K562 (cell line): ENCODE results near the gene MFNG. TPM values are rescaled to one million over a fixed set of nuclear protein-coding genes. Genes with fewer than 3 reads are reported as not detected.

Experiments used
- ATAC-seq: fragments of 200-7000 bp; cut with Tn5 transposase; 3 replicates; pipeline ENCODE4 v1.9.1; 2020; ENCODE audit warnings: moderate library complexity
- BruUV-seq: library from RNA; stranded (reverse); fragments of 400-500 nt; replicated peaks from 2 replicates; lab custom pipeline; 2021; lab: Mats Ljungman, UMichigan
- CTCF ChIA-PET: fragments of 300-600 bp; formaldehyde crosslinking; extraction: SDS; loops from one replicate; lab custom pipeline; 2021; ENCODE audit warnings: low intra/inter-chr PET ratio; lab: Yijun Ruan, JAX
- POLR2A ChIA-PET: fragments of 300-600, 350-650 bp; sonication (Branson Sonifier 250); formaldehyde crosslinking; extraction: SDS; loops from one replicate; lab custom pipeline; 2021; ENCODE audit warnings: antibody characterized with exemption, inconsistent platforms; lab: Yijun Ruan, JAX
- DNase-seq, 4 experiments: peaks; one replicate each; pipeline versions ENCODE4 v3.0.0 to v3.0.0-alpha.2; 2011 to 2018; ENCODE audit warnings: low spot score in 3 of 4, mixed read lengths in 3 of 4; ENCODE audit errors: extremely low read depth in 1 of 4
- FAIRE-seq: peaks from 2 replicates; lab custom pipeline; 2011; peaks lifted over from hg19 to GRCh38; lab: Jason Lieb, UNC
- H2AFZ ChIP-seq: 2 replicates; pipeline ENCODE4 v1.6.0; 2011; ENCODE audit warnings: low read depth, low read length, control low read depth, inconsistent platforms
- H3K27ac ChIP-seq: fragments of 200-600 bp; 3 replicates; pipeline ENCODE4 v1.8.0; 2011; ENCODE audit warnings: low read depth, mild to moderate bottlenecking, control low read depth, inconsistent platforms, low read length, moderate library complexity, mixed read lengths; ENCODE audit errors: extremely low read depth
- H3K27me3 ChIP-seq, 2 experiments: fragments of 300-600 bp in 1 of 2; 2 replicates in 1 of 2; 3 replicates in 1 of 2; pipeline versions ENCODE4 v1.6.0 to v1.8.0; 2011; ENCODE audit warnings: inconsistent platforms in 2 of 2, low read length in 2 of 2, mild to moderate bottlenecking in 1 of 2, mixed read lengths in 1 of 2, moderate library complexity in 1 of 2; ENCODE audit not compliant: control insufficient read depth in 2 of 2, insufficient read depth in 2 of 2
- H3K36me3 ChIP-seq: fragments of 300-600 bp; 3 replicates; pipeline ENCODE4 v1.8.0; 2011; ENCODE audit warnings: mild to moderate bottlenecking, low read length, inconsistent platforms; ENCODE audit not compliant: control insufficient read depth, insufficient read depth
- H3K4me1 ChIP-seq, 2 experiments: fragments of 200-600 bp in 1 of 2; replicated peaks in 1 of 2; 2 replicates in 1 of 2; 3 replicates in 1 of 2; pipeline versions ENCODE4 v1.5.1 to v1.8.0; 2011; ENCODE audit warnings: inconsistent platforms in 2 of 2, low read length in 2 of 2, mild to moderate bottlenecking in 1 of 2, mixed read lengths in 1 of 2, moderate library complexity in 1 of 2; ENCODE audit not compliant: control insufficient read depth in 2 of 2, insufficient read depth in 2 of 2
- H3K4me2 ChIP-seq: 2 replicates; pipeline ENCODE4 v1.6.1; 2011; ENCODE audit warnings: low read length, control low read depth, inconsistent platforms, mixed read lengths; ENCODE audit not compliant: insufficient read depth
- H3K4me3 ChIP-seq: fragments of 200-600 bp; sonication (generic), shearing (Covaris generic); 2 replicates; pipeline ENCODE4 v1.5.1; 2016; ENCODE audit warnings: control low read depth, inconsistent platforms
- H3K79me2 ChIP-seq: fragments of 200-600 bp; 3 replicates; pipeline ENCODE4 v1.8.0; 2011; ENCODE audit warnings: low read length, inconsistent platforms; ENCODE audit not compliant: control insufficient read depth, insufficient read depth
- H3K9ac ChIP-seq, 2 experiments: 2 replicates each; pipeline versions ENCODE4 v1.6.0 to v1.6.1; 2011; ENCODE audit warnings: low read depth in 2 of 2, low read length in 2 of 2, control low read depth in 1 of 2, inconsistent platforms in 1 of 2, mild to moderate bottlenecking in 1 of 2, mixed read lengths in 1 of 2; ENCODE audit not compliant: insufficient read depth in 1 of 2
- H3K9me1 ChIP-seq: one replicate; pipeline ENCODE4 v1.6.0; 2011; ENCODE audit warnings: inconsistent platforms, mild to moderate bottlenecking, low read length, moderate library complexity; ENCODE audit not compliant: control insufficient read depth, insufficient read depth
- H3K9me3 ChIP-seq: replicated peaks from 2 replicates; pipeline ENCODE4 v1.5.1; 2011; ENCODE audit warnings: low read depth, low read length, inconsistent platforms; ENCODE audit not compliant: control insufficient read depth, insufficient read depth
- H4K20me1 ChIP-seq: replicated peaks from 2 replicates; pipeline ENCODE4 v1.6.1; 2011; ENCODE audit warnings: low read length, inconsistent platforms, mixed read lengths; ENCODE audit not compliant: control insufficient read depth, insufficient read depth
- ARID2 ChIP-seq: fragments of 450-650 bp; IDR thresholded peaks from 2 replicates; pipeline ENCODE4 v1.6.1; 2017; ENCODE audit warnings: antibody characterized with exemption, mild to moderate bottlenecking
- NFYB ChIP-seq: IDR thresholded peaks from 2 replicates; pipeline ENCODE4 v1.6.1; 2011; ENCODE audit warnings: mild to moderate bottlenecking, moderate library complexity; ENCODE audit not compliant: insufficient read length; ENCODE audit errors: extremely low read depth
- POU5F1 ChIP-seq: fragments of 150-350 bp; IDR thresholded peaks from 2 replicates; pipeline ENCODE4 v1.6.1; 2014; ENCODE audit warnings: borderline replicate concordance, low read length, low read depth, mild to moderate bottlenecking; ENCODE audit not compliant: partially characterized antibody
- THRAP3 ChIP-seq: fragments of 450-650 bp; IDR thresholded peaks from 2 replicates; pipeline ENCODE4 v1.6.1; 2016; ENCODE audit warnings: mild to moderate bottlenecking, inconsistent platforms, borderline replicate concordance
- TSC22D4 ChIP-seq: fragments of 450-650 bp; IDR thresholded peaks from 2 replicates; pipeline ENCODE4 v1.6.1; 2016; ENCODE audit warnings: missing genetic modification characterization, missing biosample characterization, control low read depth
- ZKSCAN1 ChIP-seq: fragments of 150-350 bp; IDR thresholded peaks from 2 replicates; pipeline ENCODE4 v1.6.1; 2016; ENCODE audit warnings: low read depth, low read length
- WGBS: fragments of 100-300 bp; shearing (Covaris generic); methylation state at CpG from one replicate; pipeline ENCODE4 v1.1.6; 2016; ENCODE audit warnings: low coverage, mixed read lengths; ENCODE audit not compliant: insufficient coverage; ENCODE audit errors: missing lambda C conversion rate; 5-methylcytosine and 5-hydroxymethylcytosine counted together
- in situ Hi-C: fragments of 300-500 bp; cut with MboI; formaldehyde crosslinking; loops from 4 replicates; pipeline ENCODE4 v1.15.0; 2018; ENCODE audit warnings: inconsistent platforms, mixed read lengths
- intact Hi-C: fragments of 100-400 bp; cut with micrococcal nuclease; formaldehyde crosslinking; loops from 2 replicates; pipeline ENCODE4 v1.14.2; 2022
- polyA plus RNA-seq, 8 experiments: library from polyadenylated mRNA; depleted of rRNA in 4 of 8; stranded (reverse) in 5 of 8; unstranded in 3 of 8; fragments of >200 nt; fragmentation: Nextera tagmentation in 2 of 8; fragmentation: Illumina TruSeq in 1 of 8; extraction: Ambion mirVana in 2 of 8; extraction: Trizol in 1 of 8; gene quantifications; 2 replicates each; pipeline versions ENCODE4 v1.2.1 to v1.2.3, GENCODE V29; 2011 to 2014; ENCODE audit warnings: inconsistent platforms in 1 of 8, missing spikeins in 1 of 8
- total RNA-seq, 7 experiments: library from RNA; depleted of rRNA in 6 of 7; stranded (reverse); fragments of >200 nt in 6 of 7; fragmentation: Illumina TruSeq in 2 of 7; extraction: Trizol in 2 of 7; gene quantifications; 2 replicates each; pipeline versions ENCODE4 v1.2.1 to v1.2.3, GENCODE V29; 2011 to 2021; ENCODE audit warnings: low replicate concordance in 1 of 7

Gene MFNG
- total and polyA plus RNA-seq, 9 of the 15 experiments (the other 6 are each of a cell fraction or from before 2014, with no cell fraction given): 0.13 to 0.73 (median 0.38) TPM; not detected in 4

DNA sequence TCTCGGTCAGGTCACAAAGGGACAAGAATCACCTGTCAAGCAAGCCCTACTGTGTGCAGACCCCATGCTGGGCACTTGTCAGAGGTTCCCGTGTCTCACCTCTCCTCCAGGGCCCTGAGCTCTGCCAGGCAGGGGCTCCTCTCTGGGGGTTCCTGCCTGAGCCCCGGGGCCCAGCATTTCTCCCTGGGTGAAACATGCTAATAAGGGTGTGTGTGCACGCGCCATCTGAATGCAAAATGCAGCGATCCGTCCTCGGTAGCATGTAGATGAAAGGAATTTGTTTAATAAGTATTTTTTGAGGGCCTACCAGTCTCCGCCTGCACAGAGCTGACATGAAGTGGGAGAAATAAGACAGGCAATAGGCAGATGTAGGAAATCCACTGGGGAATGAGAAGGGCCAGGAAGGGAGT, 64.7 kb downstream of the MFNG start:
- ChIA-PET CTCF (no interaction called here), POLR2A (interaction anchor here (0.5 kb wide), 1 partner anchor 97 kb away, joined by 3 read pairs; no protein-coding TSS in a partner anchor)
- no peak overlapping the region for H3K9ac ChIP-seq
- intact Hi-C loops: no loop called here
- no peaks in the 10 kb centered on the region for H3K9me3 ChIP-seq
- no peak for FAIRE-seq
- H3K9me1 ChIP-seq: no peaks in the 10 kb centered on the region
- no peak for DNase-seq
- H4K20me1 ChIP-seq: peaks cover 3% of the 10 kb centered on the region; the same call in 1 of the 2 replicates
- peaks cover 0 to 15% of the 10 kb centered on the region in 2 experiments; a peak in 2 of 5 replicates for H3K4me1 ChIP-seq
- TF ChIP-seq POU5F1 (no peak), ZKSCAN1 (peak; percentile 67; the same call in 1 of the 2 replicates)
- 2% methylated on average over 7 of the region's 9 CpGs for WGBS
- H3K36me3 ChIP-seq: no peaks in the 10 kb centered on the region
- no peak overlapping the region for H3K4me2 ChIP-seq
- no peak overlapping the region for H3K27ac ChIP-seq
- BruUV-seq: no TSS peak
- H3K27me3 ChIP-seq: peaks cover 4 to 30% of the 10 kb centered on the region in 2 experiments; a peak in 4 of 5 replicates
- no peak overlapping the region for H3K4me3 ChIP-seq
- in situ Hi-C loops: no loop called here
- no peak for ATAC-seq
- H2AFZ ChIP-seq: no peak overlapping the region
- no peaks in the 10 kb centered on the region for H3K79me2 ChIP-seq

DNA sequence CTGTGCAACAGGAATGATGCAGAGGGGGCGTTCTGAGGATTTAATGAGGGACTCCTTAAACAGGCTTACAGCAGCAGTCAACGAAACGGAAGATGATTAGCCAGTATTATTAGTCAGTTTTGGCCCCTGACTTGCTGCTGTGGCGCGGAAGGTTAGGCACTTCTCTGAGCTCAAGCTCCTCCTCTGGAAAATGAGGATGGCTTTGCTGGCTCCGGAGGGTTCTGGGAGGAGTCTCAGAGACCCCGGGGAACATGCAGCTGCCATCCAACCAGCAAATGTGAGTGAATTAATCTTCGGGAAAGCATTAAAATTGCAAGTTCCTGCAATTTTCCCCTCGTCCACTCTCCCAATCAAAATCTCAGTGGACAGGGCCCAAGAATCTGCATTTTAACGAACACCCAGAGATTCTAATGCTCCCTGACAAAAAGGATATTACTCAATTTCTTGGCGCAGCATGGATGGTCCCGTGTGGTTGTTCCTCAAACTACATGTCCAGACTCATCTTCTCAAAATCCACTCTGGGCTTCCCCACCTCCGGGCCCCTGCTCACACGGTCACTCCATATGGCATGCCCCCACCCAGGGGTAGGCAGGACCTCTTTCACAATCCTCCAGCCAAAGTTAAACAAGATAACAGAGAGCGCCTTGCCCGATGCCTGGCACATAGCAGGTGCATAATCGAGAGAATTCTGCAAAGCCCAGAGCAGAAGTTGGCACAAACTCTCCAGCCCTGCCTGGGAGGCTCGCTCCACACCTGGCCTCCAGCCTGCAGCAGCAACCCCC, 65.3 kb downstream of the MFNG start:
- Histone ChIP-seq H3K4me3 (no peak overlapping the region), H3K9ac (no peak overlapping the region), H3K27me3 (peaks cover 4 to 24% of the 10 kb centered on the region in 2 experiments; a peak in 4 of 5 replicates), H3K27ac (no peak overlapping the region), H2AFZ (no peak overlapping the region), H3K36me3 (no peaks in the 10 kb centered on the region), H3K79me2 (no peaks in the 10 kb centered on the region), H3K4me1 (peaks cover 0 to 13% of the 10 kb centered on the region in 2 experiments; a peak in 2 of 5 replicates), H3K9me3 (no peaks in the 10 kb centered on the region), H3K4me2 (no peak overlapping the region), H3K9me1 (no peaks in the 10 kb centered on the region), H4K20me1 (peaks cover 3% of the 10 kb centered on the region; the same call in 1 of the 2 replicates)
- BruUV-seq: no TSS peak
- WGBS: 4% methylated on average over 17 of the region's 18 CpGs
- CTCF ChIA-PET: no interaction called here
- TF ChIP-seq THRAP3 (no peak), NFYB (no peak), ARID2 (no peak), TSC22D4 (tag) (no peak)
- DNase-seq: no peak
- no peak for ATAC-seq
- POLR2A ChIA-PET: interaction anchor here (0.5 kb wide), 1 partner anchor 97 kb away, joined by 3 read pairs; no protein-coding TSS in a partner anchor
- in situ Hi-C loops (no loop called here), intact Hi-C loops (no loop called here)
- FAIRE-seq: no peak
